Suppressor macrophage (primary cell): ENCODE measurements around the gene DHX40.
"Not testable (repeated sequence)": the region's sequence is repeated elsewhere in the genome, so short reads cannot be mapped to it uniquely, and the experiment has no call there.

ENCODE experiments used
- DNase-seq, 4 experiments: peaks; one replicate each; pipeline ENCODE4 v3.0.0-alpha.2; 2020 to 2022
- total RNA-seq, 17 experiments: gene quantifications; one replicate each; lab custom pipeline; 2026; ENCODE audit warnings: mixed read lengths in 6 of 17, inconsistent platforms in 3 of 17; lab: John Stamatoyannopoulos, UW

Gene DHX40
- 17.9 to 41.6 (median 30.5) reads per million in 17 experiments for total RNA-seq

- peak; percentile 93 to 96 (median 95) for DNase-seq
These were observed at the start of gene DHX40 for GRCh38 chr17:59565171-59565958. Gene DHX40, plus strand, starts transcription at chr17:59565610. Its CDS starts 62 bp downstream, at chr17:59565672.

- DNase-seq: no peak
These were observed 49.0 kb upstream of the DHX40 start for GRCh38 chr17:59516451-59516850.

GRCh38 chr17:59519132-59519531, 46.3 kb upstream of the DHX40 start:
- DNase-seq: no peak

GRCh38 chr17:59520251-59520650, 45.2 kb upstream of the DHX40 start:
- DNase-seq: peak in 2 of 4 experiments; percentile 26 to 32

- DNase-seq: peak; percentile 73 to 82 (median 80)
These were observed 43.8 kb upstream of the DHX40 start for GRCh38 chr17:59521465-59522126.

GRCh38 chr17:59524930-59525329, 40.5 kb upstream of the DHX40 start:
- DNase-seq: not testable (repeated sequence)

- DNase-seq: no peak
These were observed 39.7 kb upstream of the DHX40 start for GRCh38 chr17:59525668-59526067.

GRCh38 chr17:59526451-59526850, 39.0 kb upstream of the DHX40 start:
- no peak for DNase-seq

GRCh38 chr17:59527325-59527917, 38.0 kb upstream of the DHX40 start:
- DNase-seq: no peak

GRCh38 chr17:59527931-59528330, 37.5 kb upstream of the DHX40 start:
- DNase-seq: no peak

- no peak for DNase-seq
These were observed 34.9 kb upstream of the DHX40 start for GRCh38 chr17:59530531-59530930.

GRCh38 chr17:59533694-59534093, 31.7 kb upstream of the DHX40 start:
- DNase-seq: peak; percentile 27 to 67 (median 62)

GRCh38 chr17:59534583-59534982, 30.8 kb upstream of the DHX40 start:
- no peak for DNase-seq

- no peak for DNase-seq
These were observed 27.1 kb upstream of the DHX40 start for GRCh38 chr17:59538195-59538909.

GRCh38 chr17:59542960-59543635, 22.3 kb upstream of the DHX40 start:
- peak; percentile 11 to 57 (median 40) for DNase-seq

GRCh38 chr17:59545942-59546341, 19.5 kb upstream of the DHX40 start:
- no peak for DNase-seq

- no peak for DNase-seq
These were observed 18.1 kb upstream of the DHX40 start for GRCh38 chr17:59547131-59547915.

GRCh38 chr17:59548985-59549384, 16.4 kb upstream of the DHX40 start:
- DNase-seq: not testable (repeated sequence)

- DNase-seq: no peak
These were observed 14.7 kb upstream of the DHX40 start for GRCh38 chr17:59550703-59551102.

- no peak for DNase-seq
These were observed 7.4 kb upstream of the DHX40 start for GRCh38 chr17:59558039-59558438.

GRCh38 chr17:59558953-59559352, 6.5 kb upstream of the DHX40 start:
- peak in 3 of 4 experiments; percentile 10 to 35 (median 25) for DNase-seq
